GDM1 (cell line): ENCODE measurements around the gene KCNC1.

ENCODE experiments used
- DNase-seq: peaks from one replicate; lab custom pipeline; 2025; lab: John Stamatoyannopoulos, UW

The KCNC1 gene

DNA sequence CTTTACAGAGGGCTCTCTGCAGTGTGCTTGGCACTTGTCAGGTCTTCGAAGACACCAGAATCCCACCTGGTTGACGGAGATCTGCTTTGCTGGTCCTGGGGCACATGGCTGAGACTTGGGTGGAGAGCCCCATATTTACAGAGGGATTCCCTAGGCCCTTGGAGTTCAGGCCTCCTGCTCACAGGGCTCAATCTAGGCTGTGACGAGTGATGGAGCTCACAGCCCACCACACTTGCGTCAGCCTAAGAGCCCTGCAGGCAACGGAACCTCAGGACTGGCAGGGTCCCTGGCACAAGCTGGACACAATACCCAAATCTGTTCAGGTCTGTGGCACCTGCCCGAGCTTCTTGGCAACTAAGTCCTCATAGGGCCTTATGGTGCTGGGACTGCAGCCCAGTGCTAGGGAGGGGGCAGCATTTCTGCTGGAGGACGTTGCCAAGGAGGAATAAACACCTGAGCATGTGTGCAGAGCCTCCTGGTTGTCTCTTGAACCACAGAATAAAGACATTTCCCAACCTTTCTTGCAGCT, 59.1 kb downstream of the KCNC1 start:
- DNase-seq, result no peak

- no peak for DNase-seq
Observed at GRCh38 chr11:17794981-17795380, 60.4 kb downstream of the KCNC1 start.

DNA sequence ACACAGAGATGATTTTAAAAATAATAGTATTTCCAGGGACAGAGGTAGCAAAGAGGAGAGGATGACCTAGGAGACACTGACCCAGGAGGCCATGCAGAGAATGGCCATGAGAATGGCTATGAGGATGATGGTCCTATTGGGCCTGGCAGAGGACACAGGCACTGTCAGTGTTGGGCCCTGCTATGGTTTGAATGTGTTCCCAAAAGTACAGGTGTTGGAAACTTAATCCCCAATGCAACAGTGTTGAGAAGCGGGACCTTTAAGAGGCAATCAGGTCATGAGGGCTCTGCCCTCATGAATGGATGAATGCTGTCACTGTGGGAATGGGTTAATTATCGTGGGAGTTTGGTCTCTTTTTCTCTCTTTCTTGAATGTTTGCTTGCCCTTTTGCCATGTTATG, 61.6 kb downstream of the KCNC1 start:
- DNase-seq, result no peak

DNA sequence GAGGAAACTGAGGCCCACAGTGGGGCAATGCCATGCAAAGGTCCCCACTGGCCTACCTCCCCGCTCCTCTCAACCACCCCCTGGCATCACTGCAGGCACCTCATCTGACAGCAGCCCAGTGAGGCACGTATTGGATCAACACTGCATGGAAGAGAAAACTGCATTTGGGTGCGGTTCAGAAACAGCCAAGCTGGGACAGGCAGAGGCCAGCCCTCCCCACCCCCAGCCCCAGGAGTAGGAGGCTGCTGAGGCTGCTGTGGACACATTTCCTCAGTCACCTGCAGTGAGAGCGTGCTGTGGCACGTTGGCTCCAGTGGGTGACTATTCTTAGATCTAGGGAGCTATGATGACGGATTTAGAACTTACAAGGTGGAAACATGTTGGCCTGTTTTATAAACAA, 63.7 kb downstream of the KCNC1 start:
- DNase-seq, result no peak

- DNase-seq, result no peak
Observed at GRCh38 chr11:17798716-17799115, 64.1 kb downstream of the KCNC1 start.

DNA sequence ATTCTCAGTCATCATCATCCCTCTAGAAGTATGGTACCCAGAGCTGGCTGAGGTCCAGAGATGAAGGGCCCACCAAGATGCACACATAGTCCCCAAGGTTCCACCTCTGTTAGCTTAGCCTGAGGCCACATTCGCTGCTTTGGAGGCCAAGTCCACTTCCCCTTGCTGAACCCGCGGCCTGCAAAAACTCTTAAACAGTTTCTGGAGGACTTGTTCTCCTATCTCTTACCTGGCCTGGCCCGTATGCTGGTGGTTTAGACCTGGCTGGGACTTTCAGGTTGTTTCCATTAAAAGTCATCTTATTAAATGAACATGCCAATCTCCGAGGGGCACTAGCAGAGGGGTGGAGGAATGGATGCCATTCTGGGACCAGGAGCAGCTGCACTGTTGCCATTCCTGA, 64.6 kb downstream of the KCNC1 start:
- no peak for DNase-seq

GRCh38 chr11:17801166-17801565, 66.6 kb downstream of the KCNC1 start:
- DNase-seq, result no peak

GRCh38 chr11:17802491-17802890, 67.9 kb downstream of the KCNC1 start:
- no peak for DNase-seq

DNA sequence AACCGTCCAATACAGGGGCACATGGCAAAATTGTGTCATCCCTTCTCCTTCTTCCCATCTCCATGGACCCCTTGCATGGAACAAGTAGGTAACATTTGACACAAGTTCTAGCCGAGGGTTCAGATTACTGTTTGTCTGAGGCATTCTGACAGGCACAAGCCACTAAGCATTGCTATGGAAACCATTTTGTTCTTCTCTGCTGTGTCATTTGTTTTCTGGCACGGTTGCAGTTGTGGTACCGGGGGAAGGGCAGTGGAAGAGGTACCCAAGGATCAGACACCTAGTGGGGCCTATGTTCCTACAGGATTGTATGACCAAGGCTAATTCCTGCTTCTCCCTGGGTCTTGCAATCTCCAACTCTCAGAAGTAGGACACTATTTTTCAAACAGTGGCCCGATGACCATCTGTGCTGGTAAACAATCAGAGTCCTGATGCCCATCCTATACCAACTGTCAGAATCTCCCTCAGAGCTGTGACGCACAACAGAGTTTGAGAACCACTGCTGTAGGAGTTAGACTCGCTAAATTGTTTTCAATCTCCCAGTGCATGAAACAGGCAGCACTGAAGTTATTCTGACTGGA, 69.3 kb downstream of the KCNC1 start:
- no peak for DNase-seq

DNA sequence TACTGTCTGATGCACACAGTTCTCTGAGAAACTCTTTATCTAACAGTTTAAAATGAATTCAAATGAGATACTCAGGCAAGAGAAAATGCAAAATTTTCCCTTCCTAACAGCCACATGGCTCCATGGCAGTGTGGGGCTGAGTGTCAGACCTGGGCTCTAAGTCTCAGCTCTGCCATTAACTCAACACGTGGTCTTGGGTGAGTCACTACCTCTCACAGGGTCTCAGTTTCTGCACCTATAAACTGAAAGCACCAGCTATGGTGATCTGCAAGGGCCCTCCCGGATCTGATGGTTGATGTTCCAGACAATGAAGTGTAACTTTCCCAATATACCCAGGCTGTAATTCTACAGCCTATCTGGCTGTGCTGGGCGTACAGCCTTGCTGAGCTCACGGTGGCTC, 70.5 kb downstream of the KCNC1 start:
- no peak for DNase-seq

DNA sequence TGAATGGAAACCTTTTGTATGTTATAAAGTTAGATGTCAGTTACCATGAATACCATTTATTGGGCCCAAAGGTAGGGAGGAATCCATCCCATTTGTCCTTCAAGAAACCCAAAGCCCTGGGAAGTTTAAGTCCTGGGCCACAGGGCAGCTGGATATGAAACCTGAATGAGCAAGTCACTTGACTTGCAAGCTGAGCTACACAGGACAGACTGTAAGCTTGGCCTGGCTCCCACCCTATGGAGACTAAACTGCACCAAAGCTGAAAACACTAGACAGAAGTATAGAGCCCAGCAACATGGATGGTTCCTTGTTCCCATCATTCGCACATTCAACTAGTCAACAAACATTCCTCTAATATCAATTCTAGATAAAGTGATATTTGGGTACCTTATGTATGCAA, 71.3 kb downstream of the KCNC1 start:
- DNase-seq, result no peak

GRCh38 chr11:17807034-17807433, 72.5 kb downstream of the KCNC1 start:
- no peak for DNase-seq

DNA sequence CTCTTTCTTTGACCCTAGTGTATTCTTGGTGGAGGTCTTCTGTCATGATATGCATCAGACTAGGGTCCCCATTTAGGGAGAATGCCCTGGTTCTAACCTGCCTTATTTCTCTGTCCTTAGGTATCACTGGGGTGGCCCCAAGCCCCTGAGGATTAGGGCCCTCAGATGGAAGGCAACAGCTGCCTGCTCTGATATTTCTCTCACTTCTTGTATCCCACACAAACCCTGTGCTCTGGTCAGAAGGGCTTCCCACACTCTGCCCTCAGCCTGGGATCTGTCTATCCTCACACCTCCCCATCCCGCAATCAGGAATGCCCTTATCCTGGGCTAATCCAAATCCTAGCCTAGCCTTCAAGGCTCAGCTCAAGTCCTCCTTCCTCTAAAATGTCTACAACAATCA, 75.5 kb downstream of the KCNC1 start:
- DNase-seq, result no peak

- DNase-seq, result no peak
Observed at GRCh38 chr11:17810746-17811145, 76.2 kb downstream of the KCNC1 start.

DNA sequence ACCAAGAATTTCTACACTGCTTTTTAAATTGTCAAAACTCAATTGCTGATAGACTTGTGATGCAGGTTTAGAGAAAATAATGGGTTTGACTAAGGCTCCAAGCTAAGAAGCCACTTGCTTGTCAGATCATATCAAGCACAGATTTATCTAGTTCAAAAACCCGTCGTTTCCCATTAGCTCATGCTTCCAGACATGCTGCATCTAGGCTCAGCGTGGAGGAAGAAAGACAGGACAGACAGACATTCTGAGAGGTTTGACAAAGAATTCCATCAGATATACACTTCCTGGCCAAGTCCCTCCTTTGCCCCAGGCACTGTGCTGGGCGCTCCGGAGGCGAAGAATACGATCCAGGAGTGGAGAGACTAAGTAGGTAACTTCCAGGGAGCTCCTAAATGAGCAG, 76.8 kb downstream of the KCNC1 start:
- no peak for DNase-seq

DNA sequence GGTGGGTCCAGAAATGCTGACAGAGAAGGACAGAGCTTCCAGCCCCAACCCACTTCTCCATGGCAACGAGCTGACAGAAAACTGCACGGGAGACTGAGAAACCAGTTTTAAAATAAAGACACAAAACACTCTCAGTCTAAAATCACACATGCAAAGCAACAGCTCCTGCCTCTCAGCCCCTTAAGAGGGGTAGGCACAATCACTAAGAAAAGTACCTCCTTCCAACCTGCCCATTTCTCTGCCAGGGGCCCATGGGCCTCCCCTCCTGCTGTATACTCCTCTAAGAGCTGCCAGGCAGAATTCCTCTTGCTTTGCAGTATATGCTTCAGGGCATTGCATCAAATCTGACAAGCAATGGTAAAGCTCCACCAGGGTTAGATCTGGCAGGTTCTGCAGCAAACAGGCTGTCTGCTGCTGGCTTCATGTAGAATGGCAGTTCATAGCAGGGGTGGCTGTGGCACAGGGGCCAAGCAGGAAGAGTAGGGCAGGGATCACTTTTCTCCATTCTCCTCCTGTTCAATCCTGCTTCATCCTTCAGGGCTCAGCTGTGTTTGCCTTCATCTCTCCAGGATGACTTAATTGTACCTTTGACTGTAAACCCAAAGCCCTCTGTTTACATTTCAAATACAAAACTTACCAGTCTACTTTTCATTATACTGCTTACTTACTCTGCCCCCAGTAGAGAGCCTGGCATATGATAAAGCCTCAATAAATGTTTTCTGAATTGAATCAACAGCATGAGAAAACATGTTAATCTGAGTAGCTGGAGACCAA, 77.7 kb downstream of the KCNC1 start:
- no peak for DNase-seq

DNA sequence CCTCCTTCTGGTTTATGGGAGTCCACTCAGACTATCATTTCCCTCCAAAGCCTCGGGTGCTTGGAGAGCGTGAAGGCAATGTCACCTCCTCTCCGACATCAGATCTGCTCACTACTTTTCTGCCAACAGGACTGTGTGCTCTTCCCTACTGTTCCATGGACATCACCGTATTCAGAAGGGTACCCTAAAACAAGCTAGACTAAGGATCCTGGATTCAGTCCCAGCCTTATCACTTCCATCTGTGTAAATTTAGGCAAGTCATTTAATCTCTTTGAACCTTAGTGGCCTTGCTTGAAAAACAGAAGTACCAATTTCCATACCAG, 78.2 kb downstream of the KCNC1 start:
- no peak for DNase-seq

GRCh38 chr11:17813391-17814059, 78.9 kb downstream of the KCNC1 start:
- no peak for DNase-seq

- DNase-seq, result no peak
Observed at GRCh38 chr11:17814546-17814945, 80.0 kb downstream of the KCNC1 start.

- DNase-seq, result no peak
Observed at GRCh38 chr11:17816232-17816931, 81.8 kb downstream of the KCNC1 start.

DNA sequence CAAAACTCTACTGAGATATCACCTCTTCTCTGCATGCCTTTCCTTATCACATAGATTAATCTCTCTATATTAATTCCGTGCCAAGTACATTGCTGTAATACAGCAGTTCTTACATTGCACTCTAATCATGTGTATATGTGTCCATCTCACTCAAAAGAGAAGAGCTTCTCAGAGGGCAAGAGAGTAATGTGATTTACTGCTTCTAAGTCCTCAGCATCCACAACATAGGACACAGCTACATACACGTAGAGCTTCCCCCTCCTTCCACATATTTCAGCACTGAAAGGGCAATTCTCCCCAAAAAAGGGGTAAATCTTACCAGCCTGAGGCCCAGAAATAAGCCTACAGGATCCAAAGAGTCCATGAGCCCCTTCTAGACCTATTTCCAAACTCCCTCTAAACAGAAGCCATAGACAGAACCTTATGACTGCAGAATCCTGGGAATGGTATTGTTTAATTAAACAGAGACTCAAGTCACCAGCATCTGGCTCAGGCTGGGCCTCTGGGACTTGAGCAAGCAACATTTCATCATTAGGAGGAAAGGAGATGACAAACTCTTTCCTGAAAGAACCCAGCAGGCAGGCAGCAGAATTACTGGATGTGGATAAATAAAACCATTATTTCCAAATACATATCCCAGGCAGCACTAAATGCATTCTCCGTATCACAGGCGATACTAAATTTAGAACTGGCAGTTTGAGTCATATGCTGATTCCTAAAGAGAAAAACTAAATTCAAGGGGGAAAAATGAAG, 87.2 kb downstream of the KCNC1 start:
- no peak for DNase-seq

GRCh38 chr11:17822401-17822781, 87.8 kb downstream of the KCNC1 start:
- DNase-seq, result no peak
